ENCODE data around the gene EML6.

DNA sequence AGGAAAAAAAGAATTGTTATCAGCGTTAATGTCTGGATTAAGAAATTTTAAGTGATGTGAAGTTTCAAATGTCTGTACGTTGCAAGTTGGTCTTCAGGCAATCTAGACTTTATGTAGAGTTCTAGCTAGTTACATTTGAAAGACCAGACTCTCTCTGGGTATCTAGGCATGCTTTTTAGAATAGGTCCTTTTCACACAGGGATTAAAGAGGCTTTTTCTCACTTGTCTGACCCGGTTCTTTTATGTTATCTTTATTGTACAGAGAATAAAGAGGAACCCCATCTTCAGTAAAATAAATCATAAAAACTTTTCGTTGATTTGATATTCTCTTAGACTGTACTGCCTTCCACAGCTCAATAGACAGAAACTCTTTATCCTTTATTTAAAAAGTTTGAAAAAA, 8.5 kb upstream of the EML6 start:
- no peak for TF ChIP-seq POLR2AphosphoS5 (IDR thresholded peaks at IDR 0.05; ENCODE audit: borderline replicate concordance, low read depth, low read length)
- TF ChIP-seq EZH2 (IDR thresholded peaks at IDR 0.05) = no peak
- TF ChIP-seq FOXP2 (optimal IDR thresholded peaks at IDR 0.05; ENCODE audit: control extremely low read depth, extremely low read length, insufficient read depth) = no peak

Measured in SK-N-MC (cell line).